Left kidney (tissue), 2 donors: ENCODE data around the gene RIPK3. TPM values are rescaled to one million over a fixed set of nuclear protein-coding genes. Genes with fewer than 3 reads are reported as not detected.

ENCODE experiments used
- DNase-seq: peaks from one replicate; pipeline ENCODE4 v3.0.0-alpha.2; 2013
- polyA plus RNA-seq: library from polyadenylated mRNA; unstranded; fragments of 120-200 nt; gene quantifications from one replicate; pipeline ENCODE4 v1.2.1, GENCODE V29; 2013; ENCODE audit not compliant: insufficient read length

RIPK3 gene
- polyA plus RNA-seq, 1 donor = 3.5 TPM

DNA sequence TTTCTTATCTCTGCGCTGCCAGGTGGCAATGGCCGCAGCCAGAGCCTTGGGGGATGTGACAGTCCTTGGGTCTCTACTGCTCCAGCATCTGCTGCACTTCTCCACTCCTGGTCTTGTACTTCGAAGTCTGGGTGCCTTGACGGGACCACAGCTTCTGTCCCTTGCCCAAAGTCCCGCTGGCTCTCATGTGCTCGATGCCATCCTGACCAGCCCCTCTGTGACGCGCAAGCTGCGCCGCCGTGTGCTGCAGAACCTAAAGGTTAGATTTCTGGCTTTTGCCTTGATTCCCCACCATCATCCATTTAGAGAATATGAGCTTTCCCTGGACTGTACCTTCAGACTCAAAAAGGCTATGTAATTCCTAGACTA, 35.8 kb downstream of the RIPK3 start:
- no peak for DNase-seq

DNA sequence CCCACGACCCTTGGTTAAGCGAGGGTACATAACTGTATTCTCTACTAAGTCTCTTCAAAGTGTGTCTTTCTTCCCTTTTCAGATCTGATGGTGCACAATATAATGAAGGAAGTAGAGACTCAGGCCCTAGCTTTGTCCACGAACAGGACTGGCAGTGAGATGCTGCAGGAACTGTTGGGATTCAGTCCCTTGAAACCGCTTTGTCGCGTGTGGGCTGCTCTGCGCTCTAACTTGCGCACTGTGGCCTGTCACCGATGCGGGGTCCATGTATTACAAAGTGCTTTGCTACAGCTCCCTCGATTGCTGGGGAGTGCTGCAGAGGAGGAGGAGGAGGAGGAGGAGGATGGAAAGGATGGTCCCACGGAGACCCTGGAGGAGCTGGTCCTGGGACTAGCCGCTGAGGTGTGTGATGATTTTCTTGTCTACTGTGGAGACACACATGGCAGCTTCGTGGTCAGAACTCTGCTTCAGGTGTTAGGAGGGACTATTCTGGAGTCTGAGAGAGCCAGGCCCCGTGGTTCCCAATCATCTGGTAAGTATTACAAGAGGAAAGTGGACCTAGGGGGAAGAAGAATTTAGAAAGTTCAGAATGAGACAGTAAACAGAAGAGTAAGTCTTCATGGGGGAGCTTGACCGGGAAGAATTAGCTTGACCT, 39.3 kb downstream of the RIPK3 start:
- no peak for DNase-seq

DNA sequence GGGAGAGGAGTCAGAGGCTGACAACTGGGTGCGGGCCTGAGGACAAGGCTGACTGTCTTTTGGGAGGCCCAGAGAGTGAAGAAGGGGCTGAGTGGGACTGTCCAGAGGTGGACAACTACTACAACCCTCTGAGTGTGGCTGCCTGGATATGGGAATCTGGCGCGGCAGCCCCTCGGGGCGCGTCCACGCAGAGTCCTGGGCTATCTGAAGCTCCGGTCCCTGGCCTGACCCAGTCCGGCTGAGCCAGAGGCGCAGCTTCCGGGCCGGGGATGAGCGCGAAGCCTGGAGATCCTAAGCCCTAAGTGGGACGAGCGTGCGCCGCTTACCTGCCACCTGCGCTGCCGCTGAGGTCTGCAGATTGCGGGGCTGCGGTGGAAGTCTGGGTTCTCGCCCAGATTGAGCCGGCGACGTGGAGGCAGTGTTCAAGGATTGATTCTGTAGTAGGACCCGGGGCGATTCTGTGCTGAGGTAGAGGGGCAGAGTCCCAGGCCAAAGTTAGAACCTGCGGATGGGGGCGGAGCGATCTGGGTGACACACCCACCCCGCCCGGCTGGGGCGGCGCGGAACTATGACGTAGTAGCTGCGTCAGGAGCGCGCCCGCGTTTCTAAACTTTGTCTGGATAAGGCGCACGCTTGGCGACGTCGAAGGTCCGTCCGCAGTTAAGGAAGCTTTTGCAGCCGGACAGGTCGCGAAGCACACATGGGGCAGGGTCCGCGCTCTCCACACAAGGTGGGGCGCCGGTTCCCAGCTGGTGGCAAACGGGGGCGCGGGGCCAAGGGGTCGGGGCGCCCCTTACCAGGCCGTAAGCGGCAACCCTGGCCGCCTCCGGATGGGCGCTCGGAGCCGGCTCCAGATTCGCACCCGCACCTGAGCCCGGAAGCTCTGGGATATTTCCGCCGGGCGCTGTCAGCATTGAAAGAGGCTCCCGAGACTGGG, 40.3 kb downstream of the RIPK3 start, which contains the start of the genes DHRS1 and NOP9:
Gene DHRS1 (minus strand): TSS at position 526 of the 937 bp plus-strand sequence. CDS start 674 bp downstream, outside the sequence.
Gene NOP9 (plus strand): TSS at position 596 of the 937 bp plus-strand sequence. CDS start 105 bp downstream, at position 701.
- peak; percentile 91 for DNase-seq

GRCh38 chr14:24298892-24299254, 40.9 kb downstream of the RIPK3 start:
- no peak for DNase-seq

GRCh38 chr14:24297190-24297964, 42.4 kb downstream of the RIPK3 start:
- DNase-seq = no peak

DNA sequence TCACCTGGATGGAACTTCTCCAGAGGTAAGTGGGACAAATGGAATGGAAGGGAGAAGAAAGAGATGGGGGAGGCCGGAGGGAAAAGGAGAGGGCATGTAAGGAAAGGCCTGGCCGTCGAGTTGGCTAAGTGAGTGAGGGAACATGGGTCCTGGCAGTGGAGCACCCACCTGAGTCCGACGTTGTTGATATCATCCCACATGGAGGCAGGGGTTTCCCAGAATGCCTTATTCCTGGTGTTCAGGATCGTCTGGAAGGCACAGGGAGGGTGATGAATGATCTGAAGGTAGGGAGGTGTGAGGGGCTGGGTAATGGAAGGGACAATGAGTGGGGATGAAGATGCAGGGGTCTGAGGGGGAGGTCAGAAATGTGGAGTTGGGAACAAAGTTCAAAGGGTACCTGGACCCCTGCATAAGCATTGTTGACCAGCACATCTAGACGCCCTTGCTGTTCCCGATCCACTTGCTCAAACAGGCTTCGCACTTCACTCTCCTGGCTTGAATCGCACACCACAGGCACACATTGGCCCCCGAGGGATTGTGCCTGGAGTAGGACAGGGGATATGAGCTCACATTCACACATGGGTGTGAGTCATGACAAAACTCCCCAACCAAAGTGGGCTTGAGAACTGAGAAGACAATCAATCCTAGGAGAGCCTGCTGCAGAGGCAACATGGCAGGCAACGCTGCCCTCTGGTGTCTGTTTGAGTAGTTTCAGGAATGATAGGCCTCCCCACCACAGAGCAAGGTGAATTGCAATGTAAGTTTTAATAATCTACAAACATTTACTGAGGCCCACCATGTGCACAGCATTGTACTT, 43.2 kb downstream of the RIPK3 start:
- peak; percentile 55 for DNase-seq

- DNase-seq = no peak
Observed at GRCh38 chr14:24293525-24293924, 46.3 kb downstream of the RIPK3 start.

GRCh38 chr14:24292118-24292807, 47.5 kb downstream of the RIPK3 start:
- DNase-seq = no peak

- DNase-seq = no peak
Observed at GRCh38 chr14:24291446-24292117, 48.2 kb downstream of the RIPK3 start.

DNA sequence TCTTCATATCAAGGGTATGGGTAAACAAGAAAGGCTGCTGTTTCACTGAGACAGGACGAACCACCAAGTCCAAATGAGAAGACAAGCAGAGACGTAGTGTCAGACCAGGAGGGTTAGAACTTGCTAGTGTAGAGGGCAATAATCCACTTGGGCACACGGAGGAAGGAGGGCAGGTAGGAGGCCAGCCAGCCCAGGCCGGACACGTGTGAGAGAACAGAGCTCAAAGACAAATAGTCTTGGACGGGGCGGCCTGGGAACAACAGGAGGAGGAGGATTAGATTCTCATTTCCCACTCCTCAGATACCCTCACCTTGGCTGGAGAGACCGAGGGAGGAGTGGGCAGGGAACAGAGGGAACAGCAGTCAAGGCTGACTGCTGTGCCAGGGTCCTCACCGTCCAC, 49.0 kb downstream of the RIPK3 start:
- DNase-seq = no peak

DNA sequence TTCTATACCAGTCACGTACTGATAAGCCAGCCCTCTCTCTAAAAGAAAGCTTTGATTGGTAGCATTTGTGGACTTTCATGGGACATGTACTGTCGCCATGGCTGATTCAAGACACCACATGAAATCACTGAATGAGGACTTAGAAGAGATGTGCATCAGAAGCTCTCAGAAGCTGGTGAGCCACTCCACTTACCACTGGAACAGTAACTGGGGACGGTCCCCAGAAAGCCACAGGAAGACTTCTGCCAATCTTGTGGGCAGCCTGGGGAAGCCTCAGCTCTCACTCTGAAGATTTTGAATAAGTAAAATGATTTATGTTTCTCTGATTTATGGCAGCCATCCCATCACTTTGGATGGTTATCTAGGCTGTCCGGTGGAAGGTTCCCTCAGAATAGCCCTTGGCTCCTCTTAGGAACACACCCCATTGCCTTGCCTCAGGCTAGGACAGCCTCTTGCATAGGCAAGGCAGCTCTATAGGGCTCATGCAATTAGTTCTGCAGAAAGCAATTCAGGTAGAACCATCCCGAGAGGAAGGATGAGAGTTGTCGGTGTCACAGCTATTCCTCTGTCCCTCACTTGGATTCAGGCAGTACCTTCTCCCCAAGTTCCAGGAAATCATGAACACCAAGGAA, 50.0 kb downstream of the RIPK3 start:
- no peak for DNase-seq

- DNase-seq = no peak
Observed at GRCh38 chr14:24286996-24287395, 52.8 kb downstream of the RIPK3 start.

Other genes with a start within 250 kb of the RIPK3 start
- gene PCK2, start 245.7 kb downstream of the RIPK3 start, polyA plus RNA-seq = 35.8 TPM
- gene DCAF11, start 225.2 kb downstream of the RIPK3 start, polyA plus RNA-seq = 75.4 TPM
- 2.6 TPM for gene NRL, start 225.0 kb downstream of the RIPK3 start, polyA plus RNA-seq
- 1.1 TPM for gene FITM1, start 209.3 kb downstream of the RIPK3 start, polyA plus RNA-seq
- gene PSME1, start 203.8 kb downstream of the RIPK3 start, polyA plus RNA-seq = 191 TPM
- 19.2 TPM for gene EMC9, start 198.4 kb downstream of the RIPK3 start, polyA plus RNA-seq
- 158 TPM for gene PSME2, start 193.4 kb downstream of the RIPK3 start, polyA plus RNA-seq
- gene RNF31, start 192.5 kb downstream of the RIPK3 start, polyA plus RNA-seq = 57.5 TPM
- gene IRF9, start 178.7 kb downstream of the RIPK3 start, polyA plus RNA-seq = 64.5 TPM
- gene REC8, start 167.9 kb downstream of the RIPK3 start, polyA plus RNA-seq = 88.7 TPM
- 35.6 TPM for gene IPO4, start 151.2 kb downstream of the RIPK3 start, polyA plus RNA-seq
- gene TM9SF1, start 144.6 kb downstream of the RIPK3 start, polyA plus RNA-seq = 39.7 TPM
- gene TSSK4, start 134.3 kb downstream of the RIPK3 start, polyA plus RNA-seq = 13.3 TPM
- gene CHMP4A, start 126.5 kb downstream of the RIPK3 start, polyA plus RNA-seq = 63.7 TPM
- gene MDP1, start 123.9 kb downstream of the RIPK3 start, polyA plus RNA-seq = 8.4 TPM
- gene NEDD8, start 107.6 kb downstream of the RIPK3 start, polyA plus RNA-seq = 231 TPM
- 121 TPM for gene GMPR2, start 107.1 kb downstream of the RIPK3 start, polyA plus RNA-seq
- gene TINF2, start 97.4 kb downstream of the RIPK3 start, polyA plus RNA-seq = 62.4 TPM
- gene TGM1, start 76.8 kb downstream of the RIPK3 start, polyA plus RNA-seq = 2.3 TPM
- gene RABGGTA, start 68.4 kb downstream of the RIPK3 start, polyA plus RNA-seq = 18.8 TPM
- gene DHRS1, start 40.2 kb downstream of the RIPK3 start, polyA plus RNA-seq = 48.9 TPM
- 29.0 TPM for gene NOP9, start 40.1 kb downstream of the RIPK3 start, polyA plus RNA-seq
- 24.8 TPM for gene CIDEB, start 32.0 kb downstream of the RIPK3 start, polyA plus RNA-seq
- gene LTB4R2, start 29.9 kb downstream of the RIPK3 start, polyA plus RNA-seq = 4.6 TPM
- 6.7 TPM for gene LTB4R, start 28.5 kb downstream of the RIPK3 start, polyA plus RNA-seq
- 22.4 TPM for gene ADCY4, start 4.9 kb downstream of the RIPK3 start, polyA plus RNA-seq
- gene NFATC4, start 28.2 kb upstream of the RIPK3 start, polyA plus RNA-seq = 70.3 TPM
- gene NYNRIN, start 59.0 kb upstream of the RIPK3 start, polyA plus RNA-seq = 54.6 TPM
- 3.7 TPM for gene CBLN3, start 89.7 kb upstream of the RIPK3 start, polyA plus RNA-seq
- gene KHNYN, start 90.0 kb upstream of the RIPK3 start, polyA plus RNA-seq = 50.5 TPM
- gene SDR39U1, start 102.8 kb upstream of the RIPK3 start, polyA plus RNA-seq = 55.4 TPM
- 0.42 TPM for gene CMA1, start 168.3 kb upstream of the RIPK3 start, polyA plus RNA-seq
- 0.27 TPM for gene CTSG, start 236.3 kb upstream of the RIPK3 start, polyA plus RNA-seq